Colon (tissue), 2 donors: ENCODE results near the gene TMEM254.
"Not testable (repeated sequence)": the region's sequence is repeated elsewhere in the genome, so short reads cannot be mapped to it uniquely, and the experiment has no call there.

Source experiments
- FAIRE-seq: peaks from 2 replicates; lab custom pipeline; 2012; peaks lifted over from hg19 to GRCh38; lab: Jason Lieb, UNC
- donor health status: control.
- donor health status: control.

Gene TMEM254

GRCh38 chr10:80078448-80079311 is at the start of gene TMEM254:
Gene TMEM254, plus strand, starts transcription at chr10:80078665. Its CDS starts 35 bp downstream, at chr10:80078700.
- FAIRE-seq: no peak

GRCh38 chr10:80029205-80029604 is 49.3 kb upstream of the TMEM254 start:
- FAIRE-seq: not testable (repeated sequence)

GRCh38 chr10:80029865-80030264 is 48.6 kb upstream of the TMEM254 start:
- FAIRE-seq: not testable (repeated sequence)

- no peak for FAIRE-seq
Measured at GRCh38 chr10:80032503-80032902, 46.0 kb upstream of the TMEM254 start.

GRCh38 chr10:80034766-80035165 is 43.7 kb upstream of the TMEM254 start:
- FAIRE-seq: not testable (repeated sequence)

- not testable (repeated sequence) for FAIRE-seq
Measured at GRCh38 chr10:80035430-80035829, 43.0 kb upstream of the TMEM254 start.

GRCh38 chr10:80036921-80037500 is 41.5 kb upstream of the TMEM254 start:
- FAIRE-seq: not testable (repeated sequence)

- FAIRE-seq: not testable (repeated sequence)
Measured at GRCh38 chr10:80038226-80038625, 40.2 kb upstream of the TMEM254 start.

GRCh38 chr10:80041162-80041561 is 37.3 kb upstream of the TMEM254 start:
- no peak for FAIRE-seq

- FAIRE-seq: not testable (repeated sequence)
Measured at GRCh38 chr10:80044935-80045334, 33.5 kb upstream of the TMEM254 start.

- FAIRE-seq: no peak
Measured at GRCh38 chr10:80046629-80047441, 31.6 kb upstream of the TMEM254 start.

GRCh38 chr10:80050752-80051151 is 27.7 kb upstream of the TMEM254 start:
- FAIRE-seq: no peak

- no peak for FAIRE-seq
Measured at GRCh38 chr10:80051993-80052392, 26.5 kb upstream of the TMEM254 start.

- no peak for FAIRE-seq
Measured at GRCh38 chr10:80055760-80056159, 22.7 kb upstream of the TMEM254 start.

- no peak for FAIRE-seq
Measured at GRCh38 chr10:80057171-80057570, 21.3 kb upstream of the TMEM254 start.

- FAIRE-seq: no peak
Measured at GRCh38 chr10:80064120-80064886, 14.2 kb upstream of the TMEM254 start.

- no peak for FAIRE-seq
Measured at GRCh38 chr10:80066809-80067208, 11.7 kb upstream of the TMEM254 start.

- not testable (repeated sequence) for FAIRE-seq
Measured at GRCh38 chr10:80067821-80068220, 10.6 kb upstream of the TMEM254 start.

- FAIRE-seq: no peak
Measured at GRCh38 chr10:80068270-80068669, 10.2 kb upstream of the TMEM254 start.

- no peak for FAIRE-seq
Measured at GRCh38 chr10:80070057-80070456, 8.4 kb upstream of the TMEM254 start.

- FAIRE-seq: no peak
Measured at GRCh38 chr10:80072584-80072983, 5.9 kb upstream of the TMEM254 start.

- FAIRE-seq: no peak
Measured at GRCh38 chr10:80075781-80076180, 2.7 kb upstream of the TMEM254 start.
